Mucosa of descending colon (tissue), 3 donors: Measurements from ENCODE around the gene PID1. TPM values are rescaled to one million over a fixed set of nuclear protein-coding genes. Genes with fewer than 3 reads are reported as not detected.
A peak's percentile ranks its signal among the peaks of the same experiment; 100 is the strongest.

ENCODE experiments used
- ATAC-seq: fragments of 200-7000 bp; cut with Tn5 transposase; one replicate; pipeline ENCODE4 v1.9.1; 2020; ENCODE audit warnings: mild to moderate bottlenecking, moderate library complexity
- DNase-seq, 3 donors: peaks; one replicate each; pipeline ENCODE4 v3.0.0-alpha.2; 2020
- H3K36me3 ChIP-seq: fragments of 200-600 bp; one replicate; pipeline ENCODE4 v1.8.0; 2021; ENCODE audit warnings: low read depth, mild to moderate bottlenecking
- H3K4me1 ChIP-seq: fragments of 200-600 bp; one replicate; pipeline ENCODE4 v1.8.0; 2021; ENCODE audit warnings: low read depth, mild to moderate bottlenecking
- H3K4me3 ChIP-seq: fragments of 200-600 bp; one replicate; pipeline ENCODE4 v1.8.0; 2021; ENCODE audit warnings: mild to moderate bottlenecking
- H3K9me3 ChIP-seq: fragments of 200-600 bp; one replicate; pipeline ENCODE4 v1.8.0; 2021; ENCODE audit warnings: mild to moderate bottlenecking
- CTCF ChIP-seq: fragments of 200-600 bp; IDR thresholded peaks from one replicate; pipeline ENCODE4 v1.8.0; 2022; ENCODE audit warnings: antibody characterized with exemption, mild to moderate bottlenecking
- intact Hi-C, 2 donors: fragments of 100-400 bp; cut with DNase I in 1 of 2; cut with micrococcal nuclease in 1 of 2; formaldehyde crosslinking; loops; one replicate each; pipeline versions ENCODE4 v1.11.0 to v1.11.1; 2022; cut with DNase I, micrococcal nuclease
- total RNA-seq, 3 donors: library from RNA; stranded (reverse); fragmentation: NEBNext Ultra II Directional in 2 of 3; extraction: Animal tissue kit (Norgen Biotek cat#: 25700) in 2 of 3; gene quantifications; one replicate each; pipeline versions ENCODE4 v1.2.1 to v1.2.4, GENCODE V29; 2021 to 2023
- donor health status: DM: no; HTN: no; CAD: no; lungs with moderate emphysema.
- donor health status: DM: no; HTN: no; CAD: no.
- donor health status: DM: no; HTN: yes; CAD: no.

Gene PID1
- total RNA-seq, 3 donors from 2014 or later: 49.3 to 60.8 (median 52.5) TPM

GRCh38 chr2:229173825-229174359, 97.2 kb downstream of the PID1 start:
- no peaks in the 10 kb centered on the region for H3K36me3 ChIP-seq

GRCh38 chr2:229170916-229171315, 100.2 kb downstream of the PID1 start:
- ATAC-seq (peak; percentile 42), DNase-seq (no peak)
- peaks cover 7% of the 10 kb centered on the region for H3K9me3 ChIP-seq
- no peaks in the 10 kb centered on the region for H3K36me3 ChIP-seq
- H3K4me3 ChIP-seq: no peak overlapping the region
- H3K4me1 ChIP-seq: peaks cover 6% of the 10 kb centered on the region
- no peak for TF ChIP-seq CTCF
- intact Hi-C loops: no loop called here

More at GRCh38 chr2:229173825-229174359, 97.2 kb downstream of the PID1 start:
- peaks cover 6% of the 10 kb centered on the region for H3K4me1 ChIP-seq
- intact Hi-C loops: no loop called here
- ATAC-seq (no peak), DNase-seq (no peak)
- no peak for TF ChIP-seq CTCF
- H3K4me3 ChIP-seq: no peak overlapping the region
- H3K9me3 ChIP-seq: peaks cover 7% of the 10 kb centered on the region

GRCh38 chr2:229170171-229170570, 100.9 kb downstream of the PID1 start:
- intact Hi-C loops: no loop called here
- Histone ChIP-seq H3K36me3 (no peaks in the 10 kb centered on the region), H3K4me1 (peaks cover 6% of the 10 kb centered on the region), H3K9me3 (peaks cover 7% of the 10 kb centered on the region), H3K4me3 (no peak overlapping the region)
- no peak for ATAC-seq
- TF ChIP-seq CTCF: no peak
- DNase-seq: no peak

GRCh38 chr2:229169751-229170150, 101.3 kb downstream of the PID1 start:
- ATAC-seq (no peak), DNase-seq (no peak)
- no peak for TF ChIP-seq CTCF
- Histone ChIP-seq H3K4me1 (peaks cover 6% of the 10 kb centered on the region), H3K36me3 (no peaks in the 10 kb centered on the region), H3K4me3 (no peak overlapping the region), H3K9me3 (peaks cover 7% of the 10 kb centered on the region)
- intact Hi-C loops: no loop called here

- TF ChIP-seq CTCF: no peak
- no peaks in the 10 kb centered on the region for H3K36me3 ChIP-seq
- intact Hi-C loops: no loop called here
- H3K9me3 ChIP-seq: no peaks in the 10 kb centered on the region
- ATAC-seq (peak; percentile 54), DNase-seq (no peak)
- peaks cover 20% of the 10 kb centered on the region for H3K4me1 ChIP-seq
- H3K4me3 ChIP-seq: no peak overlapping the region
These were observed 106.4 kb downstream of the PID1 start for GRCh38 chr2:229164545-229165249.
